ENCODE results near the gene POLG2.

DNA sequence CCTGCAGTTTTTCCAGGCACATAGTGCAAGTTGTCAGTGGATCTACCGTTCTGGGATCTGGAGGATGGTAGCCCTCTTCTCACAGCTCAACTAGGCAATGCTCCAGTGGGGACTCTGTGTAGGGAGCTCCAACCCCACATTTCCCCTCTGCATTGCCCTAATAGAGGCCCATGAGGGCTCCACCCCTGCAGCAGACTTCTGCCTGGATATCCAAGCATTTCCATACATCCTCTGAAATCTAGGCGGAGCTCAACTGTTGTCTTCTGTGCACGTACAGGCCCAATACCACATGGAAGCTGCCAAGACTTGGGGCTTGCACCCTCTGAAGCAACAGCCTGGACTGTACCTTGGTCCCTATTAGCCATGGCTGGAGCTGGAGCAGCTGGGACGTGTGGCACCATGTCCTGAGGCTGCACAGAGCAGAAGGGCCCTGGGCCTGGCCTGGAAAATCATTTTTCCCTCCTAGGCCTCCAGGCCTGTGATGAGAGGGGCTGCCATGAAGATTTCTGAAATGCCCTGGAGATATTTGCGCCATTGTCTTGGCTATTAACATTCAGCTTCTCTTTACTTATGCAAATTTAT is 58.8 kb downstream of the POLG2 start:
- TF ChIP-seq, protein P1, sequence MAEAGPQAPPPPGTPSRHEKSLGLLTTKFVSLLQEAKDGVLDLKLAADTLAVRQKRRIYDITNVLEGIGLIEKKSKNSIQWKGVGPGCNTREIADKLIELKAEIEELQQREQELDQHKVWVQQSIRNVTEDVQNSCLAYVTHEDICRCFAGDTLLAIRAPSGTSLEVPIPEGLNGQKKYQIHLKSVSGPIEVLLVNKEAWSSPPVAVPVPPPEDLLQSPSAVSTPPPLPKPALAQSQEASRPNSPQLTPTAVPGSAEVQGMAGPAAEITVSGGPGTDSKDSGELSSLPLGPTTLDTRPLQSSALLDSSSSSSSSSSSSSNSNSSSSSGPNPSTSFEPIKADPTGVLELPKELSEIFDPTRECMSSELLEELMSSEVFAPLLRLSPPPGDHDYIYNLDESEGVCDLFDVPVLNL (CRISPR knock-in tag; IDR thresholded peaks at IDR 0.05; ENCODE audit: borderline replicate concordance, low read depth): no peak
- TF ChIP-seq, protein P2, sequence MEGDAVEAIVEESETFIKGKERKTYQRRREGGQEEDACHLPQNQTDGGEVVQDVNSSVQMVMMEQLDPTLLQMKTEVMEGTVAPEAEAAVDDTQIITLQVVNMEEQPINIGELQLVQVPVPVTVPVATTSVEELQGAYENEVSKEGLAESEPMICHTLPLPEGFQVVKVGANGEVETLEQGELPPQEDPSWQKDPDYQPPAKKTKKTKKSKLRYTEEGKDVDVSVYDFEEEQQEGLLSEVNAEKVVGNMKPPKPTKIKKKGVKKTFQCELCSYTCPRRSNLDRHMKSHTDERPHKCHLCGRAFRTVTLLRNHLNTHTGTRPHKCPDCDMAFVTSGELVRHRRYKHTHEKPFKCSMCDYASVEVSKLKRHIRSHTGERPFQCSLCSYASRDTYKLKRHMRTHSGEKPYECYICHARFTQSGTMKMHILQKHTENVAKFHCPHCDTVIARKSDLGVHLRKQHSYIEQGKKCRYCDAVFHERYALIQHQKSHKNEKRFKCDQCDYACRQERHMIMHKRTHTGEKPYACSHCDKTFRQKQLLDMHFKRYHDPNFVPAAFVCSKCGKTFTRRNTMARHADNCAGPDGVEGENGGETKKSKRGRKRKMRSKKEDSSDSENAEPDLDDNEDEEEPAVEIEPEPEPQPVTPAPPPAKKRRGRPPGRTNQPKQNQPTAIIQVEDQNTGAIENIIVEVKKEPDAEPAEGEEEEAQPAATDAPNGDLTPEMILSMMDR (IDR thresholded peaks at IDR 0.05): no peak
- no peak for TF ChIP-seq ESRRA (CRISPR knock-in tag; IDR thresholded peaks at IDR 0.05; ENCODE audit: borderline replicate concordance)
- TF ChIP-seq, protein P3, sequence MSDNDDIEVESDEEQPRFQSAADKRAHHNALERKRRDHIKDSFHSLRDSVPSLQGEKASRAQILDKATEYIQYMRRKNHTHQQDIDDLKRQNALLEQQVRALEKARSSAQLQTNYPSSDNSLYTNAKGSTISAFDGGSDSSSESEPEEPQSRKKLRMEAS (CRISPR knock-in tag; IDR thresholded peaks at IDR 0.05): no peak
- no peak for TF ChIP-seq NFYB (CRISPR knock-in tag; conservative IDR thresholded peaks at IDR 0.05; ENCODE audit: low read depth)
- TF ChIP-seq NFE2L1 (CRISPR knock-in tag; IDR thresholded peaks at IDR 0.05): no peak
- TF ChIP-seq, protein P4, sequence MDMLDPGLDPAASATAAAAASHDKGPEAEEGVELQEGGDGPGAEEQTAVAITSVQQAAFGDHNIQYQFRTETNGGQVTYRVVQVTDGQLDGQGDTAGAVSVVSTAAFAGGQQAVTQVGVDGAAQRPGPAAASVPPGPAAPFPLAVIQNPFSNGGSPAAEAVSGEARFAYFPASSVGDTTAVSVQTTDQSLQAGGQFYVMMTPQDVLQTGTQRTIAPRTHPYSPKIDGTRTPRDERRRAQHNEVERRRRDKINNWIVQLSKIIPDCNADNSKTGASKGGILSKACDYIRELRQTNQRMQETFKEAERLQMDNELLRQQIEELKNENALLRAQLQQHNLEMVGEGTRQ (CRISPR knock-in tag; IDR thresholded peaks at IDR 0.05): no peak
- TF ChIP-seq, protein P5, sequence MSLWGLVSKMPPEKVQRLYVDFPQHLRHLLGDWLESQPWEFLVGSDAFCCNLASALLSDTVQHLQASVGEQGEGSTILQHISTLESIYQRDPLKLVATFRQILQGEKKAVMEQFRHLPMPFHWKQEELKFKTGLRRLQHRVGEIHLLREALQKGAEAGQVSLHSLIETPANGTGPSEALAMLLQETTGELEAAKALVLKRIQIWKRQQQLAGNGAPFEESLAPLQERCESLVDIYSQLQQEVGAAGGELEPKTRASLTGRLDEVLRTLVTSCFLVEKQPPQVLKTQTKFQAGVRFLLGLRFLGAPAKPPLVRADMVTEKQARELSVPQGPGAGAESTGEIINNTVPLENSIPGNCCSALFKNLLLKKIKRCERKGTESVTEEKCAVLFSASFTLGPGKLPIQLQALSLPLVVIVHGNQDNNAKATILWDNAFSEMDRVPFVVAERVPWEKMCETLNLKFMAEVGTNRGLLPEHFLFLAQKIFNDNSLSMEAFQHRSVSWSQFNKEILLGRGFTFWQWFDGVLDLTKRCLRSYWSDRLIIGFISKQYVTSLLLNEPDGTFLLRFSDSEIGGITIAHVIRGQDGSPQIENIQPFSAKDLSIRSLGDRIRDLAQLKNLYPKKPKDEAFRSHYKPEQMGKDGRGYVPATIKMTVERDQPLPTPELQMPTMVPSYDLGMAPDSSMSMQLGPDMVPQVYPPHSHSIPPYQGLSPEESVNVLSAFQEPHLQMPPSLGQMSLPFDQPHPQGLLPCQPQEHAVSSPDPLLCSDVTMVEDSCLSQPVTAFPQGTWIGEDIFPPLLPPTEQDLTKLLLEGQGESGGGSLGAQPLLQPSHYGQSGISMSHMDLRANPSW (CRISPR knock-in tag; conservative IDR thresholded peaks at IDR 0.05; ENCODE audit: low read depth): no peak
- no peak for TF ChIP-seq ZNF263 (CRISPR knock-in tag; IDR thresholded peaks at IDR 0.05; ENCODE audit: low read depth)
- TF ChIP-seq TEAD4 (CRISPR knock-in tag; IDR thresholded peaks at IDR 0.05): no peak
